C4-2B (cell line): Measurements from ENCODE around the gene LYST.

Source experiments
- CTCF ChIP-seq: fragments of 450-650 bp; conservative IDR thresholded peaks from 2 replicates; pipeline ENCODE4 v1.5.1; 2017; ENCODE audit warnings: mild to moderate bottlenecking
- ZFX ChIP-seq: fragments of 450-650 bp; IDR thresholded peaks from 2 replicates; pipeline ENCODE4 v1.6.1; 2017

DNA sequence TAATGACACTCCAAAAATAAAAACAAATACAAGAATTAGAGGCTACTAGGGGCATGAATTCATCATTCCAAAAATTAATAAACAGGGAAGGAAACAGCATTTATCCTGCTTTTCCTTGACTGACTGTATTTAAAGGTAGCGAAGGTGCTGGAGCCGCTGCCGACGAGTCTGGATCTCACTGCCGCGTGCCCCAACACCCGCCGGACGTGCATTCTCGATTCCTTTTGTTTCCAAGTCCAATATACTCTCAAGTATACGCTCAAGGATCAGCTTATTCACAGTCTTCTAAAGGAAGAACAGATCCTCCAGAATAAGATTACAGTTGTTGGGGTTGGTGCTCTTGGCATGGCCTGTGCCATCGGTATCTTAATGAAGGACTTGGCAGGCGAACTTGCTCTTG lies 129.0 kb downstream of the LYST start:
- TF ChIP-seq CTCF (no peak), ZFX (no peak)
